Measurements from ENCODE around the gene NPIPA2.
"Not testable (repeated sequence)": the region's sequence is repeated elsewhere in the genome, so short reads cannot be mapped to it uniquely, and the experiment has no call there.

NPIPA2 gene

DNA sequence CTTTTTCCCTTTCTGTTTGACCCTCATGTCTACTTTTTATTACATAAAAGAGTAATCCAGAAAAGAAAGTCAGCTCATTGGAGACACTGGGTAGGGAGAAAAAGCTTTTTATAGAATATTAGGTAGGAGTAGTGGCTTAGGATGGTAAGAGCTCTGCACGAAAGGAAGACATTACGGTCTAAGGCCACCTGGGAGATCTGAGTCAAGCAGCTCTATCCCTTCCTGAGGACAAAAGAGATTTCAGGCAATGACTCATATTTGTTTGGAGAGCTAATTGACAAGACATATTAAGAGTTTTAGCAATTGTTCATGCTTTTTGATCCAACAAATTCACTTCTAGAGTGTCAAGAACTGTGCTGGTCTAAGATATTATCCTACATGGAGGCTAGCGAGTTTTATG, 71.6 kb downstream of the NPIPA2 start:
- not testable (repeated sequence) for DNase-seq (ENCODE audit: low read depth); H3K4me3 ChIP-seq (ENCODE audit: low read length)

Data from epithelial cell of esophagus (primary cell).